Head of caudate nucleus (tissue), 42 donors: Measurements from ENCODE around the gene TMEM135.
"Not testable (repeated sequence)": the region's sequence is repeated elsewhere in the genome, so short reads cannot be mapped to it uniquely, and the experiment has no call there.

ENCODE experiments used
- DNase-seq, 42 donors: peaks; one replicate each; pipeline versions ENCODE4 v3.0.0 to v3.0.0-alpha.2; 2020 to 2021; ENCODE audit warnings: mixed read lengths in 7 of 42
- intact Hi-C: fragments of 100-400 bp; cut with DNase I; formaldehyde crosslinking; loops from one replicate; pipeline ENCODE4 v1.15.0; 2022

Gene TMEM135

GRCh38 chr11:87271951-87272350 lies 234.2 kb downstream of the TMEM135 start:
- DNase-seq, intact Hi-C loops: not testable (repeated sequence)

GRCh38 chr11:87275176-87275575 lies 237.4 kb downstream of the TMEM135 start:
- intact Hi-C loops = no loop called here
- DNase-seq = no peak

- intact Hi-C loops = no loop called here
- DNase-seq = no peak
Observed at GRCh38 chr11:87280143-87280542, 242.4 kb downstream of the TMEM135 start.

GRCh38 chr11:87281496-87281895 lies 243.8 kb downstream of the TMEM135 start:
- intact Hi-C loops = no loop called here
- DNase-seq = no peak

- DNase-seq = no peak
- intact Hi-C loops = no loop called here
Observed at GRCh38 chr11:87284306-87284705, 246.6 kb downstream of the TMEM135 start.

- intact Hi-C loops, DNase-seq: not testable (repeated sequence)
Observed at GRCh38 chr11:87285674-87286073, 247.9 kb downstream of the TMEM135 start.

- intact Hi-C loops = no loop called here
- no peak for DNase-seq
Observed at GRCh38 chr11:87286338-87286737, 248.6 kb downstream of the TMEM135 start.

- DNase-seq = peak in 1 of 42 donors; percentile 21
- intact Hi-C loops = loop anchor here (5.0 kb wide), 1 partner anchor 348 kb away; no protein-coding TSS in a partner anchor
Observed at GRCh38 chr11:87290304-87290922, 252.7 kb downstream of the TMEM135 start.

GRCh38 chr11:87292598-87292997 lies 254.9 kb downstream of the TMEM135 start:
- DNase-seq = no peak
- intact Hi-C loops = loop anchor here (5.0 kb wide), 1 partner anchor 350 kb away; no protein-coding TSS in a partner anchor

- DNase-seq = no peak
- intact Hi-C loops = no loop called here
Observed at GRCh38 chr11:87295237-87295636, 257.5 kb downstream of the TMEM135 start.

GRCh38 chr11:87296627-87297026 lies 258.9 kb downstream of the TMEM135 start:
- DNase-seq = no peak
- intact Hi-C loops = no loop called here

- intact Hi-C loops = no loop called here
- DNase-seq = no peak
Observed at GRCh38 chr11:87298155-87298554, 260.4 kb downstream of the TMEM135 start.

- intact Hi-C loops = no loop called here
- DNase-seq = no peak
Observed at GRCh38 chr11:87299041-87299481, 261.3 kb downstream of the TMEM135 start.

GRCh38 chr11:87300640-87301380 lies 263.1 kb downstream of the TMEM135 start:
- DNase-seq = no peak
- intact Hi-C loops = no loop called here

- intact Hi-C loops = no loop called here
- no peak for DNase-seq
Observed at GRCh38 chr11:87301785-87302540, 264.2 kb downstream of the TMEM135 start.

GRCh38 chr11:87304412-87304811 lies 266.7 kb downstream of the TMEM135 start:
- intact Hi-C loops = no loop called here
- no peak for DNase-seq

- DNase-seq = no peak
- intact Hi-C loops = no loop called here
Observed at GRCh38 chr11:87306262-87306851, 268.6 kb downstream of the TMEM135 start.

- intact Hi-C loops = no loop called here
- no peak for DNase-seq
Observed at GRCh38 chr11:87307101-87307500, 269.4 kb downstream of the TMEM135 start.

GRCh38 chr11:87315229-87315628 lies 277.5 kb downstream of the TMEM135 start:
- intact Hi-C loops = no loop called here
- no peak for DNase-seq

- intact Hi-C loops = no loop called here
- DNase-seq = no peak
Observed at GRCh38 chr11:87316491-87316890, 278.8 kb downstream of the TMEM135 start.
